DOHH2 (cell line): Measurements from ENCODE around the gene NAT8L.
"Not testable (repeated sequence)": the region's sequence is repeated elsewhere in the genome, so short reads cannot be mapped to it uniquely, and the experiment has no call there.

ENCODE experiments used
- EZH2phosphoT487 ChIP-seq: fragments of 200-600 bp; sonication (generic); IDR thresholded peaks from 2 replicates; pipeline ENCODE4 v1.6.1; 2017; ENCODE audit warnings: borderline replicate concordance, mild to moderate bottlenecking, antibody characterized with exemption, low read length, moderate library complexity, mixed read lengths
- TF ChIP-seq, protein P1 (sequence below): fragments of 200-600 bp; sonication (generic); IDR thresholded peaks from one replicate; pipeline ENCODE4 v1.5.1; 2014; ENCODE audit warnings: antibody characterized with exemption, mild to moderate bottlenecking, low read depth, low read length; ENCODE audit not compliant: poor library complexity, severe bottlenecking

GRCh38 chr4:2021358-2022018 lies 37.6 kb upstream of the NAT8L start:
- TF ChIP-seq, protein P1, sequence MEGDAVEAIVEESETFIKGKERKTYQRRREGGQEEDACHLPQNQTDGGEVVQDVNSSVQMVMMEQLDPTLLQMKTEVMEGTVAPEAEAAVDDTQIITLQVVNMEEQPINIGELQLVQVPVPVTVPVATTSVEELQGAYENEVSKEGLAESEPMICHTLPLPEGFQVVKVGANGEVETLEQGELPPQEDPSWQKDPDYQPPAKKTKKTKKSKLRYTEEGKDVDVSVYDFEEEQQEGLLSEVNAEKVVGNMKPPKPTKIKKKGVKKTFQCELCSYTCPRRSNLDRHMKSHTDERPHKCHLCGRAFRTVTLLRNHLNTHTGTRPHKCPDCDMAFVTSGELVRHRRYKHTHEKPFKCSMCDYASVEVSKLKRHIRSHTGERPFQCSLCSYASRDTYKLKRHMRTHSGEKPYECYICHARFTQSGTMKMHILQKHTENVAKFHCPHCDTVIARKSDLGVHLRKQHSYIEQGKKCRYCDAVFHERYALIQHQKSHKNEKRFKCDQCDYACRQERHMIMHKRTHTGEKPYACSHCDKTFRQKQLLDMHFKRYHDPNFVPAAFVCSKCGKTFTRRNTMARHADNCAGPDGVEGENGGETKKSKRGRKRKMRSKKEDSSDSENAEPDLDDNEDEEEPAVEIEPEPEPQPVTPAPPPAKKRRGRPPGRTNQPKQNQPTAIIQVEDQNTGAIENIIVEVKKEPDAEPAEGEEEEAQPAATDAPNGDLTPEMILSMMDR, result not testable (repeated sequence)
- TF ChIP-seq EZH2phosphoT487, result not testable (repeated sequence)
